ENCODE results near the gene MRPL11.

DNA sequence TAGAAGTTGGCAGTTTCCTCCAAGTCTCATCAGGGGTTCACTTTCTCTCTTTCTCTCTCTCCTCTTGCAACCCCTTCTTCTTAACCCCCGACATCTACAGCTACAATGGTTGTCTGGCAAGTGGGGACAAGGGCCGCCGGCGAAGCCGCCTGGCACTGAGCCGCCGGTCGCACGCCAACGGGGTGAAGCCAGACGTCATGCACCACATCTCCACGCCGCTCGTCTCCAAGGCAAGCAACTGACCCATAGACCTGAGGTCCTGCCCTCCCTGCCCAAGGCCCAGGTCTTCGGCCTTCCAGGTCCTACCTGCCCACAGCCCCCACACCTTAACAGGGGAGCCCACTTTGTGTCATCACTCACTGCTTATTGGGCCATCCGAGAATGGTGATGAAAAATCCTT lies 32.5 kb upstream of the MRPL11 start:
- TF ChIP-seq, protein P1, sequence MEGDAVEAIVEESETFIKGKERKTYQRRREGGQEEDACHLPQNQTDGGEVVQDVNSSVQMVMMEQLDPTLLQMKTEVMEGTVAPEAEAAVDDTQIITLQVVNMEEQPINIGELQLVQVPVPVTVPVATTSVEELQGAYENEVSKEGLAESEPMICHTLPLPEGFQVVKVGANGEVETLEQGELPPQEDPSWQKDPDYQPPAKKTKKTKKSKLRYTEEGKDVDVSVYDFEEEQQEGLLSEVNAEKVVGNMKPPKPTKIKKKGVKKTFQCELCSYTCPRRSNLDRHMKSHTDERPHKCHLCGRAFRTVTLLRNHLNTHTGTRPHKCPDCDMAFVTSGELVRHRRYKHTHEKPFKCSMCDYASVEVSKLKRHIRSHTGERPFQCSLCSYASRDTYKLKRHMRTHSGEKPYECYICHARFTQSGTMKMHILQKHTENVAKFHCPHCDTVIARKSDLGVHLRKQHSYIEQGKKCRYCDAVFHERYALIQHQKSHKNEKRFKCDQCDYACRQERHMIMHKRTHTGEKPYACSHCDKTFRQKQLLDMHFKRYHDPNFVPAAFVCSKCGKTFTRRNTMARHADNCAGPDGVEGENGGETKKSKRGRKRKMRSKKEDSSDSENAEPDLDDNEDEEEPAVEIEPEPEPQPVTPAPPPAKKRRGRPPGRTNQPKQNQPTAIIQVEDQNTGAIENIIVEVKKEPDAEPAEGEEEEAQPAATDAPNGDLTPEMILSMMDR (conservative IDR thresholded peaks at IDR 0.05; ENCODE audit: low read length), result no peak
- no peak for TF ChIP-seq EZH2phosphoT487 (IDR thresholded peaks at IDR 0.05; ENCODE audit: borderline replicate concordance)
